Liver (tissue), 9 donors: ENCODE measurements around the gene KIFC1. TPM values are rescaled to one million over a fixed set of nuclear protein-coding genes. Genes with fewer than 3 reads are reported as not detected.

Source experiments
- DNase-seq: peaks from one replicate; pipeline ENCODE4 v3.0.0-alpha.2; 2017; ENCODE audit warnings: low spot score
- H3K27ac ChIP-seq, 2 donors: one replicate each; pipeline ENCODE4 v1.7.0; 2013; ENCODE audit warnings: inconsistent platforms in 2 of 2, low read length in 2 of 2, control low read depth in 1 of 2, low read depth in 1 of 2, mild to moderate bottlenecking in 1 of 2
- H3K27me3 ChIP-seq, 4 donors: one replicate each; pipeline versions ENCODE4 v1.6.1 to v1.7.0; 2013; ENCODE audit warnings: low read length in 3 of 4, inconsistent platforms in 1 of 4, mild to moderate bottlenecking in 1 of 4, moderate library complexity in 1 of 4; ENCODE audit not compliant: control insufficient read depth in 4 of 4, insufficient read depth in 4 of 4
- H3K36me3 ChIP-seq, 4 donors: one replicate each; pipeline versions ENCODE4 v1.6.1 to v1.7.0; 2013; ENCODE audit warnings: low read length in 3 of 4, mild to moderate bottlenecking in 3 of 4, low read depth in 1 of 4, moderate library complexity in 1 of 4; ENCODE audit not compliant: control insufficient read depth in 4 of 4, insufficient read depth in 3 of 4
- H3K4me1 ChIP-seq, 4 donors: one replicate each; pipeline versions ENCODE4 v1.6.1 to v1.7.0; 2013; ENCODE audit warnings: low read length in 3 of 4, mild to moderate bottlenecking in 3 of 4, moderate library complexity in 1 of 4; ENCODE audit not compliant: control insufficient read depth in 4 of 4, insufficient read depth in 4 of 4
- H3K4me3 ChIP-seq, 3 donors: one replicate each; pipeline versions ENCODE4 v1.6.1 to v1.7.0; 2013; ENCODE audit warnings: low read length in 3 of 3, control low read depth in 1 of 3, low read depth in 1 of 3, mild to moderate bottlenecking in 1 of 3
- H3K9ac ChIP-seq, 2 donors: one replicate each; pipeline ENCODE4 v1.7.0; 2013; ENCODE audit warnings: low read length in 2 of 2, mild to moderate bottlenecking in 2 of 2, moderate library complexity in 2 of 2, control low read depth in 1 of 2, low read depth in 1 of 2
- H3K9me3 ChIP-seq, 4 donors: one replicate each; pipeline versions ENCODE4 v1.6.1 to v1.7.0; 2013; ENCODE audit warnings: low read length in 3 of 4; ENCODE audit not compliant: control insufficient read depth in 4 of 4
- EGR1 ChIP-seq, 2 donors: IDR thresholded peaks; 2 replicates each; pipeline ENCODE4 v1.6.1; 2016 to 2018; ENCODE audit warnings: antibody characterized with exemption in 2 of 2, low read depth in 2 of 2
- FOXA1 ChIP-seq: IDR thresholded peaks from 2 replicates; pipeline ENCODE4 v1.6.1; 2016; ENCODE audit warnings: antibody characterized with exemption
- FOXA2 ChIP-seq: IDR thresholded peaks from 2 replicates; pipeline ENCODE4 v1.6.1; 2016; ENCODE audit warnings: antibody characterized with exemption
- GABPA ChIP-seq, 2 donors: IDR thresholded peaks in 1 of 2; conservative IDR thresholded peaks in 1 of 2; 2 replicates each; pipeline ENCODE4 v1.6.1; 2016; ENCODE audit warnings: antibody characterized with exemption in 2 of 2, mild to moderate bottlenecking in 1 of 2, moderate library complexity in 1 of 2
- HNF4A ChIP-seq, 2 donors: conservative IDR thresholded peaks; 2 replicates each; pipeline ENCODE4 v1.6.1; 2016; ENCODE audit warnings: antibody characterized with exemption in 2 of 2, mild to moderate bottlenecking in 2 of 2
- HNF4G ChIP-seq: IDR thresholded peaks from 2 replicates; pipeline ENCODE4 v1.6.1; 2016; ENCODE audit warnings: antibody characterized with exemption
- JUND ChIP-seq, 2 donors: IDR thresholded peaks; 2 replicates each; pipeline ENCODE4 v1.6.1; 2016; ENCODE audit warnings: antibody characterized with exemption in 2 of 2
- NR2F2 ChIP-seq: IDR thresholded peaks from 2 replicates; pipeline ENCODE4 v1.6.1; 2016; ENCODE audit warnings: antibody characterized with exemption
- RAD21 ChIP-seq, 2 donors: IDR thresholded peaks; 2 replicates each; pipeline ENCODE4 v1.6.1; 2016; ENCODE audit warnings: antibody characterized with exemption in 2 of 2, mild to moderate bottlenecking in 2 of 2
- RXRA ChIP-seq, 2 donors: IDR thresholded peaks; 2 replicates each; pipeline ENCODE4 v1.6.1; 2017 to 2018; ENCODE audit warnings: antibody characterized with exemption in 2 of 2, mild to moderate bottlenecking in 1 of 2
- TAF1 ChIP-seq: conservative IDR thresholded peaks from 2 replicates; pipeline ENCODE4 v1.6.1; 2016; ENCODE audit warnings: antibody characterized with exemption, mild to moderate bottlenecking
- WGBS: extraction: QIAGEN DNeasy Blood & Tissue Kit; methylation state at CpG from one replicate; pipeline ENCODE4 v1.1.7; 2013; 5-methylcytosine and 5-hydroxymethylcytosine counted together
- polyA plus RNA-seq, 2 donors: library from polyadenylated mRNA; stranded (reverse) in 1 of 2; unstranded in 1 of 2; fragments of 200-250 nt in 1 of 2; fragments of >200 nt in 1 of 2; fragmentation: Nextera tagmentation in 1 of 2; extraction: Ambion mirVana in 1 of 2; gene quantifications; one replicate each; pipeline versions ENCODE4 v1.2.1 to v1.2.3, GENCODE V29; 2013 to 2015
- total RNA-seq, 2 donors: library from RNA; depleted of rRNA; stranded (reverse); fragments of >200 nt; gene quantifications; one replicate each; pipeline ENCODE4 v1.2.3, GENCODE V29; 2014
- TF ChIP-seq, protein P1 (sequence below): fragments of 150-350 bp; IDR thresholded peaks from 2 replicates; pipeline ENCODE4 v1.5.1; 2017; ENCODE audit warnings: improper control_type of control experiment, low read depth, low read length; ENCODE audit not compliant: missing input control
- TF ChIP-seq, protein P2 (sequence below): IDR thresholded peaks from 2 replicates; pipeline ENCODE4 v1.6.1; 2016; ENCODE audit warnings: antibody characterized with exemption
- TF ChIP-seq, protein P3 (sequence below): IDR thresholded peaks from 2 replicates; pipeline ENCODE4 v1.6.1; 2016; ENCODE audit warnings: antibody characterized with exemption
- TF ChIP-seq, protein P4 (sequence below): IDR thresholded peaks from 2 replicates; pipeline ENCODE4 v1.6.1; 2016; ENCODE audit warnings: antibody characterized with exemption, mild to moderate bottlenecking
- TF ChIP-seq, protein P5 (sequence below): IDR thresholded peaks from 2 replicates; pipeline ENCODE4 v1.6.1; 2016; ENCODE audit warnings: antibody characterized with exemption
- donor health status: healthy.
- donor health status: healthy.
- donor health status: healthy.
- donor health status: healthy.
- donor health status: healthy.

Gene KIFC1
- total and polyA plus RNA-seq, 4 donors = 0.08 to 30.0 (median 1.3) TPM

DNA sequence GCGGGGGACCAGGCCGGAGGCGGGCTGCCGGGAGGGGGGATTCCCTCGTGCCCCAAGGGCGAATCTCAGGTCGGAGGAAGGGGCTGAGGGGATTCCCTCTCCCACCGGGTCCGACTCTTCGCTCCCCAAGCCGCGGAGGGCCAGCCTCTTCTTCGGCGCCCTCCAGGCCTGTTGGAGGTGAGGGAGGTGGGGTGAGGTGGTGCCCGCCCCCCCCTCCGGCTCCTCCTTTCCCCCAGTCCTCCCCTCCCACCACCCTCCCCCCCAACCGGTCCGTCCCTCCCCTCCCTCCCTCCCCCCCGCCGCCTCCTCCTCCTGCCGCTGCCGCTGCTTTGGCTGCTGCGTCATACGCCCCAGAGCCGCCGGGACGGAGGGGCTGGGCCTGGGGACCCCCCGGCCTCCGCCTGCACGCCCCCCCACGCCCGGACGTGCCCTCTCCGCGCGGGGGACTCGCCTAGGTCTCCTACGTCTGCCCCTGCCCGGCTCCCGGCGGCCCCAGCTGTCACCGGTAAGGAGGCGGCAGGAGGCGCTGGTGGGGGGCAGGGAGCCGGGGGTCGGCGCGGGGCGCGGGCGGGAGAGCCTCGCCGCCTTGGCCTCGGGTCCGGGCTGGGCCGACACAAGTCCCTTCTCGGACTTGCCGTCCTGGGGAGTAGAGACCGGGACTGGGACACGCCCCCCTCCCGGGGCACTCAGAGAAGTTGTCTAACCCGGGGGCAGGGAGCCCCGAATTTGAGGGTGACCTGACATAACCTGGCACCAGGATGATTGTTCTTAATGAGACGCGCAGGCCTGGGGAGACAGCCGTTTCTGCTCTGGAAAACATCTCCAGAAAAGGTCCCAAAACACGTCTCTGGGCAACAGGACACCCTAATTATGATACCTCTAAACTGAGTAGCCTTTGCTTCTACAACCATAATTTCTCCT lies 19.3 kb downstream of the KIFC1 start, which contains the start of gene PHF1:
Gene PHF1 (plus strand): TSS at position 304 of the 921 bp plus-strand sequence. CDS start 1,250 bp downstream, outside the sequence.
- TF ChIP-seq, protein P1, sequence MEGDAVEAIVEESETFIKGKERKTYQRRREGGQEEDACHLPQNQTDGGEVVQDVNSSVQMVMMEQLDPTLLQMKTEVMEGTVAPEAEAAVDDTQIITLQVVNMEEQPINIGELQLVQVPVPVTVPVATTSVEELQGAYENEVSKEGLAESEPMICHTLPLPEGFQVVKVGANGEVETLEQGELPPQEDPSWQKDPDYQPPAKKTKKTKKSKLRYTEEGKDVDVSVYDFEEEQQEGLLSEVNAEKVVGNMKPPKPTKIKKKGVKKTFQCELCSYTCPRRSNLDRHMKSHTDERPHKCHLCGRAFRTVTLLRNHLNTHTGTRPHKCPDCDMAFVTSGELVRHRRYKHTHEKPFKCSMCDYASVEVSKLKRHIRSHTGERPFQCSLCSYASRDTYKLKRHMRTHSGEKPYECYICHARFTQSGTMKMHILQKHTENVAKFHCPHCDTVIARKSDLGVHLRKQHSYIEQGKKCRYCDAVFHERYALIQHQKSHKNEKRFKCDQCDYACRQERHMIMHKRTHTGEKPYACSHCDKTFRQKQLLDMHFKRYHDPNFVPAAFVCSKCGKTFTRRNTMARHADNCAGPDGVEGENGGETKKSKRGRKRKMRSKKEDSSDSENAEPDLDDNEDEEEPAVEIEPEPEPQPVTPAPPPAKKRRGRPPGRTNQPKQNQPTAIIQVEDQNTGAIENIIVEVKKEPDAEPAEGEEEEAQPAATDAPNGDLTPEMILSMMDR = no peak
- TF ChIP-seq TAF1 = no peak
- no peak for TF ChIP-seq HNF4A (conservative IDR thresholded peaks at IDR 0.05)
- TF ChIP-seq, protein P2, sequence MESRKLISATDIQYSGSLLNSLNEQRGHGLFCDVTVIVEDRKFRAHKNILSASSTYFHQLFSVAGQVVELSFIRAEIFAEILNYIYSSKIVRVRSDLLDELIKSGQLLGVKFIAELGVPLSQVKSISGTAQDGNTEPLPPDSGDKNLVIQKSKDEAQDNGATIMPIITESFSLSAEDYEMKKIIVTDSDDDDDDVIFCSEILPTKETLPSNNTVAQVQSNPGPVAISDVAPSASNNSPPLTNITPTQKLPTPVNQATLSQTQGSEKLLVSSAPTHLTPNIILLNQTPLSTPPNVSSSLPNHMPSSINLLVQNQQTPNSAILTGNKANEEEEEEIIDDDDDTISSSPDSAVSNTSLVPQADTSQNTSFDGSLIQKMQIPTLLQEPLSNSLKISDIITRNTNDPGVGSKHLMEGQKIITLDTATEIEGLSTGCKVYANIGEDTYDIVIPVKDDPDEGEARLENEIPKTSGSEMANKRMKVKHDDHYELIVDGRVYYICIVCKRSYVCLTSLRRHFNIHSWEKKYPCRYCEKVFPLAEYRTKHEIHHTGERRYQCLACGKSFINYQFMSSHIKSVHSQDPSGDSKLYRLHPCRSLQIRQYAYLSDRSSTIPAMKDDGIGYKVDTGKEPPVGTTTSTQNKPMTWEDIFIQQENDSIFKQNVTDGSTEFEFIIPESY = no peak
- TF ChIP-seq RAD21 (IDR thresholded peaks at IDR 0.05) = no peak
- no peak for TF ChIP-seq FOXA2
- no peak for TF ChIP-seq RXRA (IDR thresholded peaks at IDR 0.05)
- TF ChIP-seq EGR1 (IDR thresholded peaks at IDR 0.05; ENCODE audit: low read depth in 2 of 2) = no peak
- TF ChIP-seq NR2F2 = no peak
- no peak for TF ChIP-seq JUND (IDR thresholded peaks at IDR 0.05)
- TF ChIP-seq, protein P3, sequence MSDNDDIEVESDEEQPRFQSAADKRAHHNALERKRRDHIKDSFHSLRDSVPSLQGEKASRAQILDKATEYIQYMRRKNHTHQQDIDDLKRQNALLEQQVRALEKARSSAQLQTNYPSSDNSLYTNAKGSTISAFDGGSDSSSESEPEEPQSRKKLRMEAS = no peak
- TF ChIP-seq, protein P4, sequence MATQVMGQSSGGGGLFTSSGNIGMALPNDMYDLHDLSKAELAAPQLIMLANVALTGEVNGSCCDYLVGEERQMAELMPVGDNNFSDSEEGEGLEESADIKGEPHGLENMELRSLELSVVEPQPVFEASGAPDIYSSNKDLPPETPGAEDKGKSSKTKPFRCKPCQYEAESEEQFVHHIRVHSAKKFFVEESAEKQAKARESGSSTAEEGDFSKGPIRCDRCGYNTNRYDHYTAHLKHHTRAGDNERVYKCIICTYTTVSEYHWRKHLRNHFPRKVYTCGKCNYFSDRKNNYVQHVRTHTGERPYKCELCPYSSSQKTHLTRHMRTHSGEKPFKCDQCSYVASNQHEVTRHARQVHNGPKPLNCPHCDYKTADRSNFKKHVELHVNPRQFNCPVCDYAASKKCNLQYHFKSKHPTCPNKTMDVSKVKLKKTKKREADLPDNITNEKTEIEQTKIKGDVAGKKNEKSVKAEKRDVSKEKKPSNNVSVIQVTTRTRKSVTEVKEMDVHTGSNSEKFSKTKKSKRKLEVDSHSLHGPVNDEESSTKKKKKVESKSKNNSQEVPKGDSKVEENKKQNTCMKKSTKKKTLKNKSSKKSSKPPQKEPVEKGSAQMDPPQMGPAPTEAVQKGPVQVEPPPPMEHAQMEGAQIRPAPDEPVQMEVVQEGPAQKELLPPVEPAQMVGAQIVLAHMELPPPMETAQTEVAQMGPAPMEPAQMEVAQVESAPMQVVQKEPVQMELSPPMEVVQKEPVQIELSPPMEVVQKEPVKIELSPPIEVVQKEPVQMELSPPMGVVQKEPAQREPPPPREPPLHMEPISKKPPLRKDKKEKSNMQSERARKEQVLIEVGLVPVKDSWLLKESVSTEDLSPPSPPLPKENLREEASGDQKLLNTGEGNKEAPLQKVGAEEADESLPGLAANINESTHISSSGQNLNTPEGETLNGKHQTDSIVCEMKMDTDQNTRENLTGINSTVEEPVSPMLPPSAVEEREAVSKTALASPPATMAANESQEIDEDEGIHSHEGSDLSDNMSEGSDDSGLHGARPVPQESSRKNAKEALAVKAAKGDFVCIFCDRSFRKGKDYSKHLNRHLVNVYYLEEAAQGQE = no peak
- no peak for DNase-seq
- H3K4me1 ChIP-seq = peaks cover 5 to 22% (median 15%) of the 10 kb centered on the region in 4 donors
- H3K27me3 ChIP-seq = no peaks in the 10 kb centered on the region
- H3K36me3 ChIP-seq = peaks cover 8 to 31% (median 19%) of the 10 kb centered on the region in 4 donors
- WGBS = under 1% methylated on average over 62 of the region's 67 CpGs
- H3K9me3 ChIP-seq = no peaks in the 10 kb centered on the region
- peak within 1 kb of the TSS; percentile 75 for H3K9ac ChIP-seq
- peak within 1 kb of the TSS; percentile 60 to 97 (median 64) for H3K4me3 ChIP-seq
- H3K27ac ChIP-seq = peak within 1 kb of the TSS; percentile 82 to 94

DNA sequence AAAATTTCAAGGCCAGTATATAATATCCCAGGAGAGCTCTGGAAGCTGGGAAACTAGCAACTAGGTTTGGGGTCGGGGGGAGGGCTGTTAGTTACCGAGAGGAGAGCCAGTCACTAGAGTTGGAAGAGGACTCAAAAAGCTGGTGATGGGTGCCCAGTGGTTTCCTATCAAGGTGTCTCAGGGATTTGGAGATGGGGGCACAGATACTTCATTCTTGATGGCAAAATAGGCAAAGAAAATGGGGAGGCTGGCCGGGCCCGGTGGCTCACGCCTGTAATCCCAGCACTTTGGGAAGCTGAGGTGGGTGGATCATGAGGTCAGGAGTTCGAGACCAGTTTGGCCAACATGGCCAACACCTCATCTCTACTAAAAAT lies 20.0 kb downstream of the KIFC1 start:
- H3K9ac ChIP-seq = peak overlapping the region; percentile 75
- H3K4me3 ChIP-seq = peak overlapping the region; percentile 33 to 97 (median 64)
- peaks cover 8 to 31% (median 19%) of the 10 kb centered on the region in 4 donors for H3K36me3 ChIP-seq
- no peaks in the 10 kb centered on the region for H3K9me3 ChIP-seq
- DNase-seq = no peak
- peak overlapping the region; percentile 77 to 94 for H3K27ac ChIP-seq
- peaks cover 9 to 28% (median 19%) of the 10 kb centered on the region in 4 donors for H3K4me1 ChIP-seq
- 65% methylated on average over 6 of the region's 6 CpGs for WGBS
- no peaks in the 10 kb centered on the region for H3K27me3 ChIP-seq
- TF ChIP-seq, protein P2 = no peak
- TF ChIP-seq NR2F2 (no peak), HNF4G (no peak), HNF4A (conservative IDR thresholded peaks at IDR 0.05) (no peak), TAF1 (no peak), JUND (IDR thresholded peaks at IDR 0.05) (no peak), FOXA1 (no peak), GABPA (IDR thresholded peaks at IDR 0.05 in 1 of 2, conservative IDR thresholded peaks at IDR 0.05 in 1 of 2) (no peak)
- TF ChIP-seq, protein P5, sequence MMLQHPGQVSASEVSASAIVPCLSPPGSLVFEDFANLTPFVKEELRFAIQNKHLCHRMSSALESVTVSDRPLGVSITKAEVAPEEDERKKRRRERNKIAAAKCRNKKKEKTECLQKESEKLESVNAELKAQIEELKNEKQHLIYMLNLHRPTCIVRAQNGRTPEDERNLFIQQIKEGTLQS = no peak
- TF ChIP-seq, protein P3 = no peak
